Muscle layer of duodenum (tissue), 2 donors: ENCODE measurements around the gene FBN2.

ENCODE experiments used
- H3K27ac ChIP-seq: one replicate; pipeline ENCODE4 v1.7.0; 2013; ENCODE audit warnings: mild to moderate bottlenecking, low read length
- H3K27me3 ChIP-seq: one replicate; pipeline ENCODE4 v1.7.0; 2013; ENCODE audit warnings: low read depth, mild to moderate bottlenecking, control low read depth, low read length
- H3K36me3 ChIP-seq, 2 donors: one replicate each; pipeline ENCODE4 v1.7.0; 2013; ENCODE audit warnings: low read length in 2 of 2, control low read depth in 1 of 2, mild to moderate bottlenecking in 1 of 2; ENCODE audit not compliant: insufficient read depth in 2 of 2, control insufficient read depth in 1 of 2
- H3K4me1 ChIP-seq, 2 donors: one replicate each; pipeline ENCODE4 v1.7.0; 2013; ENCODE audit warnings: low read length in 2 of 2, mild to moderate bottlenecking in 2 of 2, control low read depth in 1 of 2, moderate library complexity in 1 of 2; ENCODE audit not compliant: insufficient read depth in 2 of 2, control insufficient read depth in 1 of 2
- H3K4me3 ChIP-seq, 2 donors: one replicate each; pipeline ENCODE4 v1.7.0; 2013; ENCODE audit warnings: low read length in 2 of 2, low read depth in 1 of 2, mild to moderate bottlenecking in 1 of 2
- H3K9me3 ChIP-seq, 2 donors: one replicate each; pipeline ENCODE4 v1.7.0; 2013; ENCODE audit warnings: low read length in 2 of 2, control low read depth in 1 of 2, mild to moderate bottlenecking in 1 of 2; ENCODE audit not compliant: control insufficient read depth in 1 of 2
- donor health status: healthy.

The FBN2 gene

GRCh38 chr5:128303593-128303992, 234.5 kb downstream of the FBN2 start:
- H3K36me3 ChIP-seq, result peaks cover 0 to 7% of the 10 kb centered on the region in 2 donors

GRCh38 chr5:128300181-128300580, 237.9 kb downstream of the FBN2 start:
- Histone ChIP-seq H3K27me3 (no peaks in the 10 kb centered on the region), H3K36me3 (peaks cover 0 to 7% of the 10 kb centered on the region in 2 donors), H3K4me1 (peaks cover 0 to 8% of the 10 kb centered on the region in 2 donors), H3K9me3 (no peaks in the 10 kb centered on the region), H3K27ac (no peak overlapping the region), H3K4me3 (no peak overlapping the region)

More at GRCh38 chr5:128303593-128303992, 234.5 kb downstream of the FBN2 start:
- Histone ChIP-seq H3K9me3 (no peaks in the 10 kb centered on the region), H3K27ac (no peak overlapping the region), H3K4me1 (peaks cover 0 to 8% of the 10 kb centered on the region in 2 donors), H3K27me3 (no peaks in the 10 kb centered on the region), H3K4me3 (no peak overlapping the region)

GRCh38 chr5:128290152-128290858, 247.7 kb downstream of the FBN2 start:
- Histone ChIP-seq H3K4me3 (no peak overlapping the region), H3K9me3 (no peaks in the 10 kb centered on the region), H3K27me3 (no peaks in the 10 kb centered on the region), H3K4me1 (no peaks in the 10 kb centered on the region), H3K27ac (no peak overlapping the region), H3K36me3 (no peaks in the 10 kb centered on the region)

GRCh38 chr5:128287740-128288139, 250.3 kb downstream of the FBN2 start:
- H3K36me3 ChIP-seq, result no peaks in the 10 kb centered on the region
- H3K27me3 ChIP-seq, result no peaks in the 10 kb centered on the region
- H3K27ac ChIP-seq, result no peak overlapping the region
- no peaks in the 10 kb centered on the region for H3K4me1 ChIP-seq
- no peaks in the 10 kb centered on the region for H3K9me3 ChIP-seq
- no peak overlapping the region for H3K4me3 ChIP-seq

DNA sequence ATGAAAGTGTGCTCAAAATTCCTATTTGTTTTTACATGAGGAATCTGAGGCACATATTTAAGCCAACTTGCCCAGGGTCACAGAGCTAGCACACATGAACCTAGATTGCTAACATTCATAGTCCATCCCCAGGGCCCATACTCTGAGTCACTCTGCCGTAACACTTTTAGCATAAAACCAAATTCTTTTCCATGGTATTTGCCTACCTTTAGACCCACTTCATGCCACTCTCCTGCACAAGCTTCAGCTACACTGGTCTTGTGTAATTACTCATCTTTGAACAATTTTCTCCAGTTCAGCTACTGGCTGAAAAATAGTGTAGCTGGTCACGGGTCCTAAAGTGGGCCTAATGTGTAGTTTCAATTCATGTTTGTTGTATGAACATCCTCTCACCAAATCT, 253.8 kb downstream of the FBN2 start:
- Histone ChIP-seq H3K9me3 (no peaks in the 10 kb centered on the region), H3K27ac (no peak overlapping the region), H3K36me3 (no peaks in the 10 kb centered on the region), H3K27me3 (no peaks in the 10 kb centered on the region), H3K4me3 (no peak overlapping the region), H3K4me1 (no peaks in the 10 kb centered on the region)

DNA sequence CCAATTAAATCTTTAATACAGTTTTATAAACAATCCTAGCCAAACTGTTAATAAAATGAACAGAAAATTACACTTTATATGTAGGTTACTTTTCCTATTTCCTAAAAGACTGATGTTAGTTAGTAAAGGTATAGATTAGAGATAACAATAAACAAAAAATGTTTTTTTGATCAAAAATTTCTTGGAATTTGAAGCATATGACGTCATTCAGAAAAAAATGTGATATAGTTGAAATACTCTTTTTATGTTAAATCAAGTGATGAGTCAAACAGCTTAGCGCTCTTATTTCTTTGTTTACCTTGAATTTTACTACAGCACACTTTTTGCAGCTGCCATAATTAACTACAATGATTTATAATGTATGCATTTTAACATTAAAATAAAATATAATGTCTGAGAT, 258.7 kb downstream of the FBN2 start:
- Histone ChIP-seq H3K36me3 (no peaks in the 10 kb centered on the region), H3K4me3 (no peak overlapping the region), H3K27ac (no peak overlapping the region), H3K27me3 (no peaks in the 10 kb centered on the region), H3K4me1 (no peaks in the 10 kb centered on the region), H3K9me3 (no peaks in the 10 kb centered on the region)

- Histone ChIP-seq H3K36me3 (no peaks in the 10 kb centered on the region), H3K9me3 (no peaks in the 10 kb centered on the region), H3K4me1 (no peaks in the 10 kb centered on the region), H3K4me3 (no peak overlapping the region), H3K27ac (no peak overlapping the region), H3K27me3 (no peaks in the 10 kb centered on the region)
These were observed 261.4 kb downstream of the FBN2 start for GRCh38 chr5:128276537-128277216.

GRCh38 chr5:128274441-128274840, 263.6 kb downstream of the FBN2 start:
- H3K27me3 ChIP-seq, result no peaks in the 10 kb centered on the region
- no peak overlapping the region for H3K27ac ChIP-seq
- H3K36me3 ChIP-seq, result no peaks in the 10 kb centered on the region
- no peaks in the 10 kb centered on the region for H3K4me1 ChIP-seq
- H3K9me3 ChIP-seq, result no peaks in the 10 kb centered on the region
- no peak overlapping the region for H3K4me3 ChIP-seq

DNA sequence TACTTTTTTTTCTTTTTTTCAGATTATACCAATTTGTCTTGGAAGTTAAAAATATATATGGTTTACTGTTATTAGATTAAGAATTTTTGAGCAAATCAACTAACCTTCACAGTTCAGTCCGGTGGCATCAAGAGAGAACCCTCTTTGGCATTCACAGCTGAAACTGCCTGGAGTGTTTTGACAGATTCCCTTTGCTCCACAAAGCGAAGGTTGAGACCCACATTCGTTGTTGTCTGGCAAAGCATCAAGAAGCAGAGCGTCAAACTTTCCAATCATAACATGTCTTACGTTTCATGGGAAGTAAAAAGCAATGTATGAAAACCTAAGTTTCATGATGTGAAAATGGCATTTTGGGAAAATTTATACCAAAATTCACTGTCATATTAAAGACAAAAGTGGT, 264.3 kb downstream of the FBN2 start:
- no peaks in the 10 kb centered on the region for H3K36me3 ChIP-seq
- H3K27ac ChIP-seq, result no peak overlapping the region

GRCh38 chr5:128271859-128272464, 266.1 kb downstream of the FBN2 start:
- H3K27me3 ChIP-seq, result no peaks in the 10 kb centered on the region
- no peak overlapping the region for H3K4me3 ChIP-seq
- no peaks in the 10 kb centered on the region for H3K4me1 ChIP-seq
- H3K9me3 ChIP-seq, result no peaks in the 10 kb centered on the region
- no peak overlapping the region for H3K27ac ChIP-seq
- H3K36me3 ChIP-seq, result no peaks in the 10 kb centered on the region

More for the DNA sequence above, 264.3 kb downstream of the FBN2 start:
- Histone ChIP-seq H3K27me3 (no peaks in the 10 kb centered on the region), H3K4me3 (no peak overlapping the region), H3K9me3 (no peaks in the 10 kb centered on the region), H3K4me1 (no peaks in the 10 kb centered on the region)

DNA sequence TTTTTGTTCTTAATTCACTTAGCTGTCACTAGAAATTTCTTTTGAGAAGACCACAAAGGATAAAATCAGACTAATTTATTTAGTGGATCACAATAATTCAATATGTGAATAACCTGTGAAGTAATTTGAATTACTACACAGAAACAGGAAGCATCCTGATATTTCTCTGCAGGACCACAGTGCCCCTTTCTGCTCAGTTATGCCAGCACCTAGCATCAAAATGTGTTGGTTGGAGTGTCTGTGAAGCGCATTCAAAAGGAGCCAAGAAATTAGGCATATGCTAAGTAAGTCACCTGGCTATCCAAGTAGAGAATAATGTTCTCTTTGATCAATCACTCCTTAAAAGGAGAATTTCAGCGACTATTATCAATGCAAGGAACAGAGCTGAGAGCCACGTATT, 267.0 kb downstream of the FBN2 start:
- no peak overlapping the region for H3K27ac ChIP-seq
- H3K36me3 ChIP-seq, result no peaks in the 10 kb centered on the region
- H3K4me1 ChIP-seq, result no peaks in the 10 kb centered on the region
- no peaks in the 10 kb centered on the region for H3K27me3 ChIP-seq
- H3K9me3 ChIP-seq, result no peaks in the 10 kb centered on the region
- no peak overlapping the region for H3K4me3 ChIP-seq
